Measurements from ENCODE around the gene ZNF557. TPM values are rescaled to one million over a fixed set of nuclear protein-coding genes. Genes with fewer than 3 reads are reported as not detected.

Gene ZNF557
- 13.1 and 24.1 TPM in 2 replicates for total RNA-seq

DNA sequence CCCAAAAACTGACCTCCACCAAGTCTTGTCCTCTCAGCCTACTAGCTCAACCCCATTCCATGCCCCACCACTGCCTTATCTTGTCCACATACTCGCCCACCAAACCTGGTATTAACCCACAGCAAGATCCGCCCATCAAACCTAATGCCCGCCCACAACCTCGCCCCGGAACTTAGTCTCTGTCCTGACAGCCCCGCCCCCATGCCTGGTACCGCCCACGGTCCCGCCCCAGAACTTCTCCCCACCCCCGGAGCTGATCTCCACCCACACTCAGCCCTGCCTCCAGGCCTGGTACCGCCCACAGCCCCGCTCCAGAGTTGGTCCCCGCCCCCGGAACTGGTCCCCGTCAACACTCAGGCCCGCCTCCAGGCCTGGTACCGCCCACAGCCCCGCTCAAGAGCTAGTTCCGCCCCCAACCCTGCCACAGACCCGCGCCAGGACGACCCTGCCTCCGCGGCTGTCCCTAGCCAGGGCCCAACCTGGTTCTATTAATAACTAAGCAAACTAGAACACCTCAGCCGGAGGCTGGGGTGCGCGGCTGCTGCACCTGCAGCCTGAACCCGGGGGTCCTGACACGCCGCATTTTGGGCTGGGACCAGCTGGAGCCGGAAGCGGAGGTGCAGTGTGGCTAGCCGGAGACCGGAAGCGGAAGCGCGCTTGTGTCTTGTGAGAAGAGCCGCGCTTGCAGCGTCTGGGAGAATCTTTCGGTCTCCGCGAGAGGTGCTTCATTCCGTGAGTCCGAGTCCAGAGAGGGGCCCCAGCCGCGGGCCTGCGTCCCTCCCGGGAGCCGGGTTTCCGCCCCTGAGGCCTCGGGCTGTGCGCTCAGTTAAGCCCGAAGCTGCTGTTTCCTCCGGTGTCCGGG, at the start of gene ZNF557:
ZNF557 (plus strand) TSS at position 662 of the 862 bp plus-strand sequence. CDS start 5,372 bp downstream, outside the sequence.

GRCh38 chr19:7021331-7021730, 48.2 kb upstream of the ZNF557 start, which contains the start of gene MBD3L2B:
TSS of gene MBD3L2B (minus strand) at chr19:7021431. CDS start at chr19:7021397, 34 bp downstream.

GRCh38 chr19:7030278-7030677, 39.2 kb upstream of the ZNF557 start, which contains the start of gene MBD3L5:
TSS of gene MBD3L5 (plus strand) at chr19:7030578. CDS start at chr19:7030612, 34 bp downstream.

GRCh38 chr19:7040079-7040478, 29.4 kb upstream of the ZNF557 start, which contains the start of gene MBD3L4:
TSS of gene MBD3L4 (minus strand) at chr19:7040179. CDS start at chr19:7040144, 35 bp downstream.

GRCh38 chr19:7049021-7049420, 20.5 kb upstream of the ZNF557 start, which contains the start of gene MBD3L2:
TSS of gene MBD3L2 (plus strand) at chr19:7049321. CDS start at chr19:7049374, 53 bp downstream.

GRCh38 chr19:7058576-7058975, 10.9 kb upstream of the ZNF557 start, which contains the start of gene MBD3L3:
TSS of gene MBD3L3 (minus strand) at chr19:7058676. CDS start at chr19:7058605, 71 bp downstream.

Other genes starting within 250 kb of the ZNF557 start
- gene ADGRE1, start 182.1 kb upstream of the ZNF557 start, total RNA-seq = not detected in 2 replicates
- gene MBD3L2B, start 48.3 kb upstream of the ZNF557 start, total RNA-seq = not detected in 2 replicates
- gene MBD3L5, start 39.1 kb upstream of the ZNF557 start, total RNA-seq = not detected in 2 replicates
- gene MBD3L4, start 29.5 kb upstream of the ZNF557 start, total RNA-seq = not detected in 2 replicates
- not detected in 2 replicates for gene MBD3L2, start 20.4 kb upstream of the ZNF557 start, total RNA-seq
- gene MBD3L3, start 11.0 kb upstream of the ZNF557 start, total RNA-seq = not detected in 2 replicates
- 11.1 and 15.7 TPM in 2 replicates for gene INSR, start 224.7 kb downstream of the ZNF557 start, total RNA-seq